RPMI7951 (cell line): ENCODE measurements around the gene POLDIP2. TPM values are rescaled to one million over a fixed set of nuclear protein-coding genes. Genes with fewer than 3 reads are reported as not detected.

Source experiments
- DNase-seq: peaks from one replicate; pipeline ENCODE4 v3.0.0-alpha.2; 2012; ENCODE audit warnings: low read depth
- total RNA-seq: library from RNA; depleted of rRNA; stranded (reverse); fragments of >200 nt; shearing (Covaris generic); gene quantifications from 2 replicates; pipeline ENCODE4 v1.2.3, GENCODE V29; 2014; rRNA removed

The POLDIP2 gene
- total RNA-seq, 1 experiment from 2014 or later = 91.8 TPM

GRCh38 chr17:28317099-28317965 lies 40.0 kb downstream of the POLDIP2 start:
- no peak for DNase-seq

GRCh38 chr17:28315846-28316705 lies 41.3 kb downstream of the POLDIP2 start:
- no peak for DNase-seq

DNA sequence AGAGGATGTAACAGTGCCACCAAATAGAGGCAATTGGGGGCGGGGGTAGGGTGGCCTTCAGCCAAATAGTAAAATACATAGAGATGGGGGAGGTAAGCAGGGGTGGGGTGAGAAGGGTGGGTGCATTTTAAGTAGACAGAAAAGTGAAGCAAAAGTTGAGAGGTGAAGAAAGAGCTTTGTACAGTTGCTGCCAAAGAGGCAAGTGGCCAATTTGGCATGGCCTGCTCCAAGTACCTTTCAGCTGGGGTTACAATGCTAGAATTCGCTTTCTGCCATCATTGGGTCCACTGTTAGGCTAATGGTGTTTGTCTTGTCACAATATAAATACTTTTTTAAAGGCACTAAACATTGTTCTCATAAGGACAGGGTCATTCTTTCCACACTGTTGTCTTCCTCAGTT lies 43.5 kb downstream of the POLDIP2 start:
- no peak for DNase-seq

- DNase-seq = no peak
Measured at GRCh38 chr17:28306954-28307401, 50.3 kb downstream of the POLDIP2 start.

GRCh38 chr17:28298449-28298848 lies 58.9 kb downstream of the POLDIP2 start:
- DNase-seq = no peak

Other genes with a start within 250 kb of the POLDIP2 start
- 23.1 and 27.9 TPM in 2 replicates for gene TMEM97, start 38.3 kb downstream of the POLDIP2 start, total RNA-seq
- gene IFT20, start 22.1 kb downstream of the POLDIP2 start, total RNA-seq = 47.7 and 51.9 TPM in 2 replicates
- 25.7 and 30.5 TPM in 2 replicates for gene TNFAIP1, start 21.8 kb downstream of the POLDIP2 start, total RNA-seq
- not detected in 2 replicates for gene SEBOX, start 7.7 kb upstream of the POLDIP2 start, total RNA-seq
- 0.10 and 0.60 TPM in 2 replicates for gene VTN, start 12.8 kb upstream of the POLDIP2 start, total RNA-seq
- 6.9 and 9.0 TPM in 2 replicates for gene SARM1, start 14.2 kb upstream of the POLDIP2 start, total RNA-seq
- 1.4 and 2.1 TPM in 2 replicates for gene SLC46A1, start 48.7 kb upstream of the POLDIP2 start, total RNA-seq
- gene SLC13A2, start 116.1 kb upstream of the POLDIP2 start, total RNA-seq = not detected in 2 replicates
- not detected in 2 replicates for gene FOXN1, start 148.8 kb upstream of the POLDIP2 start, total RNA-seq
- 21.7 and 24.7 TPM in 2 replicates for gene UNC119, start 195.1 kb upstream of the POLDIP2 start, total RNA-seq
- 55.5 and 58.8 TPM in 2 replicates for gene PIGS, start 214.0 kb upstream of the POLDIP2 start, total RNA-seq
- 64.2 and 96.5 TPM in 2 replicates for gene ALDOC, start 219.4 kb upstream of the POLDIP2 start, total RNA-seq
- gene SPAG5, start 241.5 kb upstream of the POLDIP2 start, total RNA-seq = 84.1 and 90.9 TPM in 2 replicates